K562 (cell line): ENCODE measurements around the gene NRCAM. TPM values are rescaled to one million over a fixed set of nuclear protein-coding genes. Genes with fewer than 3 reads are reported as not detected.

Experiments
- EHMT2 ChIP-seq: fragments of 450-650 bp; IDR thresholded peaks from 2 replicates; pipeline ENCODE4 v1.6.1; 2018; ENCODE audit warnings: antibody characterized with exemption
- ELF4 ChIP-seq: fragments of 450-650 bp; formaldehyde crosslinking; IDR thresholded peaks from 2 replicates; pipeline ENCODE4 v1.4.0; 2022; ENCODE audit warnings: missing genetic modification characterization
- EP300 ChIP-seq: IDR thresholded peaks from 2 replicates; pipeline ENCODE4 v1.6.1; 2012; ENCODE audit warnings: low read length, improper control_type of control experiment
- HMG20A ChIP-seq: fragments of 450-650 bp; formaldehyde crosslinking; conservative IDR thresholded peaks from 2 replicates; pipeline ENCODE4 v1.4.0; 2020; ENCODE audit warnings: mild to moderate bottlenecking, mixed read lengths
- JUNB ChIP-seq: fragments of 450-650 bp; formaldehyde crosslinking; conservative IDR thresholded peaks from 2 replicates; pipeline ENCODE4 v1.4.0; 2020; ENCODE audit warnings: mild to moderate bottlenecking
- KLF10 ChIP-seq: fragments of 250-450 bp; sonication (Bioruptor Pico); IDR thresholded peaks from 2 replicates; pipeline ENCODE4 v1.6.1; 2021; ENCODE audit warnings: matching md5 sums
- MAFF ChIP-seq: IDR thresholded peaks from 2 replicates; pipeline ENCODE4 v1.6.1; 2012; ENCODE audit warnings: low read length, improper control_type of control experiment
- MECOM ChIP-seq: fragments of 250-450 bp; sonication (Bioruptor Pico); IDR thresholded peaks from 2 replicates; pipeline ENCODE4 v1.8.0; 2022; ENCODE audit warnings: inconsistent platforms
- MTA1 ChIP-seq: fragments of 450-650 bp; IDR thresholded peaks from 2 replicates; pipeline ENCODE4 v1.6.1; 2017; ENCODE audit warnings: borderline replicate concordance
- NCOR1 ChIP-seq: fragments of 450-650 bp; IDR thresholded peaks from 2 replicates; pipeline ENCODE4 v1.6.1; 2016; ENCODE audit warnings: mild to moderate bottlenecking, moderate library complexity
- PBX2 ChIP-seq, 2 experiments: IDR thresholded peaks in 1 of 2; conservative IDR thresholded peaks in 1 of 2; 2 replicates each; pipeline ENCODE4 v1.6.1; 2016; ENCODE audit warnings: low read depth in 2 of 2, mild to moderate bottlenecking in 1 of 2, missing compliant biosample characterization in 1 of 2, missing genetic modification characterization in 1 of 2, moderate library complexity in 1 of 2
- SMARCA4 ChIP-seq: fragments of 450-650 bp; IDR thresholded peaks from 2 replicates; pipeline ENCODE4 v1.6.1; 2016
- SOX6 ChIP-seq: fragments of 450-650 bp; IDR thresholded peaks from 2 replicates; pipeline ENCODE4 v1.6.1; 2014; ENCODE audit warnings: mild to moderate bottlenecking
- TAL1 ChIP-seq: fragments of 450-650 bp; IDR thresholded peaks from 2 replicates; pipeline ENCODE4 v1.6.1; 2016; ENCODE audit warnings: mild to moderate bottlenecking
- TCF3 ChIP-seq: sonication (generic); formaldehyde crosslinking; IDR thresholded peaks from 2 replicates; pipeline ENCODE4 v1.4.0; 2020; ENCODE audit warnings: mild to moderate bottlenecking, missing genetic modification reagents
- WHSC1 ChIP-seq: IDR thresholded peaks from one replicate; pipeline ENCODE4 v1.6.1; 2012; ENCODE audit warnings: low read length, control low read depth, inconsistent platforms
- ZNF589 ChIP-seq: fragments of 200-800 bp; sonication (Bioruptor generic); IDR thresholded peaks from 2 replicates; pipeline ENCODE4 v1.6.1; 2016; ENCODE audit warnings: low read depth, missing genetic modification characterization, missing compliant biosample characterization
- polyA plus RNA-seq, 8 experiments: library from polyadenylated mRNA; depleted of rRNA in 4 of 8; stranded (reverse) in 5 of 8; unstranded in 3 of 8; fragments of >200 nt; fragmentation: Nextera tagmentation in 2 of 8; fragmentation: Illumina TruSeq in 1 of 8; extraction: Ambion mirVana in 2 of 8; extraction: Trizol in 1 of 8; gene quantifications; 2 replicates each; pipeline versions ENCODE4 v1.2.1 to v1.2.3, GENCODE V29; 2011 to 2014; ENCODE audit warnings: inconsistent platforms in 1 of 8, missing spikeins in 1 of 8
- total RNA-seq, 7 experiments: library from RNA; depleted of rRNA in 6 of 7; stranded (reverse); fragments of >200 nt in 6 of 7; fragmentation: Illumina TruSeq in 2 of 7; extraction: Trizol in 2 of 7; gene quantifications; 2 replicates each; pipeline versions ENCODE4 v1.2.1 to v1.2.3, GENCODE V29; 2011 to 2021; ENCODE audit warnings: low replicate concordance in 1 of 7
- TF ChIP-seq, protein P1 (sequence below): fragments of 450-650 bp; IDR thresholded peaks from 2 replicates; pipeline ENCODE4 v1.6.1; 2017; ENCODE audit warnings: antibody characterized with exemption, mild to moderate bottlenecking

The NRCAM gene
- total and polyA plus RNA-seq, 9 of the 15 experiments (the other 6 are each of a cell fraction or from before 2014, with no cell fraction given): 0.03 to 0.54 (median 0.12) TPM; not detected in 1

DNA sequence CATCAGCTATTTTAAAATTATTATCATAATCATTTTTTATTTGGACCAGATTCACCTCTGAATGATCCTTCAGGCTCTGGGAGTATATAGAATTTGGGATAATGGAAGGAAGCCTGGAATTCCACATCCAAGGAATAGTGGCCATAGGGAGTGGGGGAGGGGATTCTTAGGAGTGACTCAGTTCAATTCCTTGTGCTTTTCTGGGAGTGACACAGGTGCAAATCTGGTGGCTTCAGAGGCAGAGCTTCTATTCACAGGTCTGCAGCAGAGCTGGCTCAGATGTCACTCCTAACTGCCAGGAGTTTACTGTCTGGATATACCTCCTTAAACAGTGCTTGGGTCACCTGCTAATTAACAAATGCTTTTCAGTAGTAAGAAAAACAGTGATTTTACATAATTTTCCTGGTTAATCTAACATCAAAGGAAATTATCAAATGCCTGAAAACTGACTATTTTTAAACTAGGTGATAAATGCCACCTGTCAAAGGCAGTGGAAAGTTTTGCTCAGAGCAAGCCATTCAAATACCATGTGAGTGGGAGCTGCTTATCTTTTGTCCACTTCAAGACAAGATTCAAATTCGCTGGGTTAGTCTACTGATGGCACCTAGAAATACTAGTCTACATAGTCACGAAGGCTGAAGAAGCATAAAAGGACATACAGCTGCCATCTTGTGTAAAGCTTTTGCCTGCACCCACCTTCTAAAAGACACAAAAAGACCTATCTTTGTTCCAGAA, 219.4 kb downstream of the NRCAM start (continued):
- TF ChIP-seq, protein P1, sequence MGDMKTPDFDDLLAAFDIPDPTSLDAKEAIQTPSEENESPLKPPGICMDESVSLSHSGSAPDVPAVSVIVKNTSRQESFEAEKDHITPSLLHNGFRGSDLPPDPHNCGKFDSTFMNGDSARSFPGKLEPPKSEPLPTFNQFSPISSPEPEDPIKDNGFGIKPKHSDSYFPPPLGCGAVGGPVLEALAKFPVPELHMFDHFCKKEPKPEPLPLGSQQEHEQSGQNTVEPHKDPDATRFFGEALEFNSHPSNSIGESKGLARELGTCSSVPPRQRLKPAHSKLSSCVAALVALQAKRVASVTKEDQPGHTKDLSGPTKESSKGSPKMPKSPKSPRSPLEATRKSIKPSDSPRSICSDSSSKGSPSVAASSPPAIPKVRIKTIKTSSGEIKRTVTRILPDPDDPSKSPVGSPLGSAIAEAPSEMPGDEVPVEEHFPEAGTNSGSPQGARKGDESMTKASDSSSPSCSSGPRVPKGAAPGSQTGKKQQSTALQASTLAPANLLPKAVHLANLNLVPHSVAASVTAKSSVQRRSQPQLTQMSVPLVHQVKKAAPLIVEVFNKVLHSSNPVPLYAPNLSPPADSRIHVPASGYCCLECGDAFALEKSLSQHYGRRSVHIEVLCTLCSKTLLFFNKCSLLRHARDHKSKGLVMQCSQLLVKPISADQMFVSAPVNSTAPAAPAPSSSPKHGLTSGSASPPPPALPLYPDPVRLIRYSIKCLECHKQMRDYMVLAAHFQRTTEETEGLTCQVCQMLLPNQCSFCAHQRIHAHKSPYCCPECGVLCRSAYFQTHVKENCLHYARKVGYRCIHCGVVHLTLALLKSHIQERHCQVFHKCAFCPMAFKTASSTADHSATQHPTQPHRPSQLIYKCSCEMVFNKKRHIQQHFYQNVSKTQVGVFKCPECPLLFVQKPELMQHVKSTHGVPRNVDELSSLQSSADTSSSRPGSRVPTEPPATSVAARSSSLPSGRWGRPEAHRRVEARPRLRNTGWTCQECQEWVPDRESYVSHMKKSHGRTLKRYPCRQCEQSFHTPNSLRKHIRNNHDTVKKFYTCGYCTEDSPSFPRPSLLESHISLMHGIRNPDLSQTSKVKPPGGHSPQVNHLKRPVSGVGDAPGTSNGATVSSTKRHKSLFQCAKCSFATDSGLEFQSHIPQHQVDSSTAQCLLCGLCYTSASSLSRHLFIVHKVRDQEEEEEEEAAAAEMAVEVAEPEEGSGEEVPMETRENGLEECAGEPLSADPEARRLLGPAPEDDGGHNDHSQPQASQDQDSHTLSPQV: peak; percentile 68; the same call in 1 of the 2 replicates
- TF ChIP-seq SMARCA4: peak; percentile 74; the same call in 1 of the 2 replicates
- peak; percentile 48 for TF ChIP-seq NCOR1
- TF ChIP-seq ZNF589: no peak
- TF ChIP-seq MECOM: peak; percentile 39; the same call in 1 of the 2 replicates
- 0 out of 2 replicates have a peak, but pooled peaks have one; percentile 6 for TF ChIP-seq ELF4
- no peak for TF ChIP-seq KLF10 (CRISPR knock-in tag)
- peak; percentile 35; the same call in 1 of the 2 replicates for TF ChIP-seq TAL1
- peak; percentile 48; the same call in 1 of the 2 replicates for TF ChIP-seq SOX6
- TF ChIP-seq EHMT2: peak; percentile 71
- TF ChIP-seq MAFF: 0 out of 2 replicates have a peak, but pooled peaks have one; percentile 2
- TF ChIP-seq JUNB: 0 out of 2 replicates have a peak, but pooled peaks have one; percentile 35
- TF ChIP-seq PBX2 (CRISPR knock-in tag; IDR thresholded peaks at IDR 0.05; ENCODE audit: low read depth): no peak
- TF ChIP-seq PBX2 (tag; conservative IDR thresholded peaks at IDR 0.05; ENCODE audit: low read depth): peak; percentile 85
- peak; percentile 47; the same call in 1 of the 2 replicates for TF ChIP-seq MTA1
- no peak for TF ChIP-seq WHSC1
- TF ChIP-seq HMG20A (CRISPR knock-in tag): 0 out of 2 replicates have a peak, but pooled peaks have one; percentile 16
- TF ChIP-seq TCF3 (CRISPR knock-in tag): peak; percentile 42
- TF ChIP-seq EP300: peak; percentile 63
